ENCODE measurements around the gene SUPT3H.
"Not testable (repeated sequence)": the region's sequence is repeated elsewhere in the genome, so short reads cannot be mapped to it uniquely, and the experiment has no call there.

Gene SUPT3H

DNA sequence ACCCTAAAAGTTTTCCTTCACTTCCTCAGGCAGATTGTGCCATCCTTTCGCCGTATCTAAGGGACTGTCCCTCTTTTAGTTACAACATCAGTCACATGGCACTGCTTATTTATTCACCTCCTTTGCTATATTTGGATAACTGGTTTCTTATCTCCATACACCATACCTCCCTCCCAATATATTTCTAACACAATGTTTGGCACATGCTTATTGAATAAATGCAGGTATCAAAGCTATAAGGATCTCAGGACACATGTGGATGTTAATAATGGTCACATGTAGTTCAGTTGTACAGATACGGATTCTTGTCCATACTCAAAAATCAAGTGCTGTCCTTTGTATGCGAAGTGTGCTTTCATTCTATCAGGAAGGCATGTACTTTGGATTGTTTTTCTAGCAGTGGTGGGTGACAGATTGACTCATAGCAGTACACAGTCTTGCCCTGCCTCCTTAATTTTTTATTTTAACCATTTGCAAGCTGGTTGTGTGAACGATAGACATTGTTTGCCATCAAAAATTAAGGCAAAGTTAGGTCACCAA is 456.7 kb downstream of the SUPT3H start:
- Histone ChIP-seq H3K9ac (ENCODE audit: low read depth, low read length) (no peak overlapping the region), H3K9me3 (ENCODE audit: control insufficient read depth, insufficient read depth, low read length) (no peaks in the 10 kb centered on the region), H3K4me1 (ENCODE audit: control insufficient read depth, insufficient read depth, low read length) (no peaks in the 10 kb centered on the region), H3K4me3 (ENCODE audit: low read depth, low read length) (no peak overlapping the region), H3K36me3 (ENCODE audit: control insufficient read depth, insufficient read depth, low read length) (no peaks in the 10 kb centered on the region), H3K27me3 (ENCODE audit: control insufficient read depth, insufficient read depth, low read length) (no peaks in the 10 kb centered on the region)

DNA sequence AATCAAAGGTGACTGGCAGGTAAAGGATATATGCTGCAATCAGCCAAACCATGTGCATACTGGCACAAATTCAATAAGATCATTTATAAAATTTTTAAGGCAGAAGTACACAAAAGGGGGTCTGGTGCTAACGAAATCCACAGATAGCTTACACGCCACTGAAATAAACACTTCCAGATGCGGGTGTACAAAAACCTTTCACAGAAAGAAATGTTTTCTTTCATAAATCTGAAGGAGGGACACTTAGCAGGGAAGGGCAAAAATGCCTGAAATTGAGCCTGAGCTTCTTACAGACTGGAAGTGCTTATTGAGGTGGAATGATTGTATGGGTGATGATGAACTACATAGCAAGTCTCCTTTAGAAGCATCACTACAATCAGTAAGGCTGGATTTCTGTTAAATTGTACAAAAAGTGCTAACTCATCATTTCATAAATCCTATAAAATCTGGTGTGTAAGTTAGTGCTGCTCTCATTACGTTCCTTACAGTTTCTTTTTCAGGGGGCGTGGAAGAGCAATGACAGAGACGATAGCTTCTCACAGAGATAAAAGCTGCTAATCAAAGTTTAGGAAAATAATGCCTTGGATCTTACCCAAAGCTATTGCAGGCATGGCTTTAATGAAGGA is 458.9 kb downstream of the SUPT3H start:
- Histone ChIP-seq H3K4me3 (ENCODE audit: low read depth, low read length) (no peak overlapping the region), H3K9me3 (ENCODE audit: control insufficient read depth, insufficient read depth, low read length) (no peaks in the 10 kb centered on the region), H3K27me3 (ENCODE audit: control insufficient read depth, insufficient read depth, low read length) (no peaks in the 10 kb centered on the region), H3K36me3 (ENCODE audit: control insufficient read depth, insufficient read depth, low read length) (no peaks in the 10 kb centered on the region), H3K9ac (ENCODE audit: low read depth, low read length) (no peak overlapping the region), H3K4me1 (ENCODE audit: control insufficient read depth, insufficient read depth, low read length) (no peaks in the 10 kb centered on the region)

DNA sequence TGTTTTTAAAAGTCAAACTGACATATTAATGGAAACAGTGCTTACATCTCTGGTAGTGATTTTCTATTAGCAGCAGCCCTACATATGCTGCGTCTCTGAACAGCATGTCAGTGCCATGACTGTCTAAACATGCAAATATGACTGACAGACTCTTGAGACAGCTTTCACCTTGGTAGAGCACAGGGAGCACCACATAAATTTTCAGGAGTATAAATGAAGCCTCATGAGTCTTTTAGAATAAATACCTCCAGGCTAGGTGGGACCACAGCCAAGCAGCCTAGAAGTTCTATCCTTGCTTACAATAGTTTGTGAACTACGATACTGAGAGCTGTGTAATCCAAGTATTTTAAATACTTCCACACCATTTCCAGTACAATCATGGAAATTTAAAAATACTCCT is 460.3 kb downstream of the SUPT3H start:
- Histone ChIP-seq H3K9ac (ENCODE audit: low read depth, low read length) (no peak overlapping the region), H3K27me3 (ENCODE audit: control insufficient read depth, insufficient read depth, low read length) (no peaks in the 10 kb centered on the region), H3K4me1 (ENCODE audit: control insufficient read depth, insufficient read depth, low read length) (no peaks in the 10 kb centered on the region), H3K9me3 (ENCODE audit: control insufficient read depth, insufficient read depth, low read length) (no peaks in the 10 kb centered on the region), H3K4me3 (ENCODE audit: low read depth, low read length) (no peak overlapping the region), H3K36me3 (ENCODE audit: control insufficient read depth, insufficient read depth, low read length) (no peaks in the 10 kb centered on the region)

DNA sequence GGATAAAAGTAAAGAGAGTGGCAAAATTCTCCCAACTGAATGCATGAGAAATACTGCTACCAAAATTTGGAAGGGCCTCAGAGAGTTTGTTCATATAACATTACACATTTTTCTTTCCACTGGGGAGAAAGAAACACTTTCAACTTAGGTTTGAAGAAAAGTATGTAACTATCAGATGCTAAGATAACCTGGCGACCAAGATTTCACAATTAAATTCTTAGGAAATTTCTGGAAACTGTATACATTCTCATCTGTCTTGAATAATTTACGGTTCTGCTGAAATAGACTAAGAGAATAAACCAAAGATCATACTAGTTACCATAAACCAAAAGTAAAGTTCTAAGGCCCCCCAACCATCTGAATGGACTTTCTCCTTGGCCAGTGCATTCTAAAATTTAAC is 462.6 kb downstream of the SUPT3H start:
- no peaks in the 10 kb centered on the region for H3K27me3 ChIP-seq (ENCODE audit: control insufficient read depth, insufficient read depth, low read length)
- no peaks in the 10 kb centered on the region for H3K9me3 ChIP-seq (ENCODE audit: control insufficient read depth, insufficient read depth, low read length)
- H3K4me3 ChIP-seq (ENCODE audit: low read depth, low read length): no peak overlapping the region
- H3K4me1 ChIP-seq (ENCODE audit: control insufficient read depth, insufficient read depth, low read length): no peaks in the 10 kb centered on the region
- no peaks in the 10 kb centered on the region for H3K36me3 ChIP-seq (ENCODE audit: control insufficient read depth, insufficient read depth, low read length)
- no peak overlapping the region for H3K9ac ChIP-seq (ENCODE audit: low read depth, low read length)

DNA sequence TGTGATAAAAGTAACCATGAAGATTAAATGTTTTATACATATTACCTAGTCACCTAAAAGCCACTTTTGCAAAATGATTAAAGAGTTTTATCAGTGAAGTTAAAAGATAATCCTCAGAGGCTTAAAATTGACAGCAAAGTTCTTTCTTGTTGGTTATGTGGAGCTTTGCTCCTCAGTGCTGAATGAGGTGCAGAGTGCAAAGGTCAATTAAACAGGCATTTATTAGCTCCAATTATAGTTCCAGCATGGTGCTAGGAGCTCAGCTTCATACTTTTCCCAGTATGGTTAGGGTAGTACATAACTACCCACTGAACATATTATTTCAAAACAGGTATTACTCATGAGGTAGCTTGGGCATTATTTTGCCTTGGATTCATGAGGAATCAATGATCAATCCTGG is 463.6 kb downstream of the SUPT3H start:
- H3K4me3 ChIP-seq (ENCODE audit: low read depth, low read length): no peak overlapping the region
- no peaks in the 10 kb centered on the region for H3K9me3 ChIP-seq (ENCODE audit: control insufficient read depth, insufficient read depth, low read length)
- H3K27me3 ChIP-seq (ENCODE audit: control insufficient read depth, insufficient read depth, low read length): no peaks in the 10 kb centered on the region
- H3K4me1 ChIP-seq (ENCODE audit: control insufficient read depth, insufficient read depth, low read length): no peaks in the 10 kb centered on the region
- H3K36me3 ChIP-seq (ENCODE audit: control insufficient read depth, insufficient read depth, low read length): no peaks in the 10 kb centered on the region
- no peak overlapping the region for H3K9ac ChIP-seq (ENCODE audit: low read depth, low read length)

DNA sequence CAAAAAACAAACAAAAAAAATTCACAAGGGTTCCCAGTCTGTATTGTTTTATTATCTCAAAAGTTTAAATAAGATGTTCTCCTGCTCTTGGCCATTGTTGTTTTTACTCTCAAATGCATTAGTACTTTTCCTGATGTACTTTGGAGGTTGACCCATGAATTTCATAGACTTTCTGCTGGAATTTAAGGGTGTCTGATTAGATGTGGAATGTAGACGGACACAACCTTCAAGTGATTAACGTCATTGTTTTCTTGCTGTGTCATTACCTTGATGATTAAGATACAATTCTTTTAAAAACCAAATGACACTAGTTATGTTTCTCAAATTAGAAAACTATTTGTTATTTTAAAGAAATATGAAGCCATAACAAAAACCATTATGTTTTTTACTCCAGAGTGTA is 471.0 kb downstream of the SUPT3H start:
- no peaks in the 10 kb centered on the region for H3K36me3 ChIP-seq (ENCODE audit: control insufficient read depth, insufficient read depth, low read length)
- no peaks in the 10 kb centered on the region for H3K27me3 ChIP-seq (ENCODE audit: control insufficient read depth, insufficient read depth, low read length)
- no peak overlapping the region for H3K9ac ChIP-seq (ENCODE audit: low read depth, low read length)
- no peaks in the 10 kb centered on the region for H3K4me1 ChIP-seq (ENCODE audit: control insufficient read depth, insufficient read depth, low read length)
- H3K9me3 ChIP-seq (ENCODE audit: control insufficient read depth, insufficient read depth, low read length): no peaks in the 10 kb centered on the region
- no peak overlapping the region for H3K4me3 ChIP-seq (ENCODE audit: low read depth, low read length)

DNA sequence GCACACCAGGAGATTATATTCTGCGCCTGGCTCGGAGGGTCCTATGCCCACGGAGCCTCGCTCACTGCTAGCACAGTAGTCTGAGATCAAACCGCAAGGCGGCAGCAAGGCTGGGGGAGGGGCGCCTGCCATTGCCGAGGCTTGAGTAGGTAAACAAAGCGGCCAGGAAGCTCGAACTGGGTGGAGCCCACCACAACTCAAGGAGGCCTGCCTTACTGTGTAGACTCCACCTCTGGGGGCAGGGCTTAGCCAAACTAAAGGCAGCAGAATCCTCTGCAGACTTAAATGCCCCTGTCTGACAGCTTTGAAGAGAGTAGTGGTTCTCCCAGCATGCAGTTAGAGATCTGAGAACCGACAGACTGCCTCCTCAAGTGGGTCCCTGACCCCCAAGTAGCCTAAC is 477.4 kb downstream of the SUPT3H start:
- H3K9me3 ChIP-seq (ENCODE audit: control insufficient read depth, insufficient read depth, low read length); H3K27me3 ChIP-seq (ENCODE audit: control insufficient read depth, insufficient read depth, low read length): not testable (repeated sequence)

DNA sequence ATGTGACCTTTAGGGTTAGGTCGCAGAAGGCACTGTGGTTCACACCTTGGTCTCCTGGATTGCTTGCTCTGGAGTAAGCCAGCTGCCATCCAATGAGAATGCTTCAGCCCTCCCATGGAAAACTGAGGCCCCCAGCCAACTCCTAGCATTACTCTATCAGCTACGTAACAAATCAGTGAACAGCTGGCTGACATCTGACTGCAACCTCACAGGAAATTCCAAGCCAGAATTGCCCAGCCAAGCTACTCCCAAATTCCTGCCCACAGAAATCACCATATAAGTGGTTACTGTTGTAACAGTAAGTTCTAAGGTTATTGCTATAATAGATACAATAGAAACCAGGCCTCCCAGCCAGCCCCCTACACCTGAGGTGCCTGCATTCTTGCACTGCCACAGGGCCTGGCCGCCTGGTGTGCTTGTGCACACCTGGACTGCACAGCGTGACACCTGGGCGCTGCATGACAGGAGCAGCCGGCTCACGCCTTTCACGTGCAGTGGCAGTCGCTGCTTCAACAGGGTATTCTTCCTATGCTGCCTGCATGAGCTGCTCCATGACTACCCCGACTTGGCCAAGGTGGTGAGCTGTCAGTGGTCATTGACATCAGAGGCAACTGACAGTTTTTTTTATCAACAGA is 479.3 kb downstream of the SUPT3H start:
- Histone ChIP-seq H3K27me3 (ENCODE audit: control insufficient read depth, insufficient read depth, low read length) (no peaks in the 10 kb centered on the region), H3K4me3 (ENCODE audit: low read depth, low read length) (no peak overlapping the region), H3K9ac (ENCODE audit: low read depth, low read length) (no peak overlapping the region), H3K4me1 (ENCODE audit: control insufficient read depth, insufficient read depth, low read length) (no peaks in the 10 kb centered on the region), H3K36me3 (ENCODE audit: control insufficient read depth, insufficient read depth, low read length) (no peaks in the 10 kb centered on the region), H3K9me3 (ENCODE audit: control insufficient read depth, insufficient read depth, low read length) (no peaks in the 10 kb centered on the region)

More for the DNA sequence above, 477.4 kb downstream of the SUPT3H start:
- not testable (repeated sequence) for H3K4me3 ChIP-seq (ENCODE audit: low read depth, low read length); H3K4me1 ChIP-seq (ENCODE audit: control insufficient read depth, insufficient read depth, low read length); H3K9ac ChIP-seq (ENCODE audit: low read depth, low read length); H3K36me3 ChIP-seq (ENCODE audit: control insufficient read depth, insufficient read depth, low read length)

DNA sequence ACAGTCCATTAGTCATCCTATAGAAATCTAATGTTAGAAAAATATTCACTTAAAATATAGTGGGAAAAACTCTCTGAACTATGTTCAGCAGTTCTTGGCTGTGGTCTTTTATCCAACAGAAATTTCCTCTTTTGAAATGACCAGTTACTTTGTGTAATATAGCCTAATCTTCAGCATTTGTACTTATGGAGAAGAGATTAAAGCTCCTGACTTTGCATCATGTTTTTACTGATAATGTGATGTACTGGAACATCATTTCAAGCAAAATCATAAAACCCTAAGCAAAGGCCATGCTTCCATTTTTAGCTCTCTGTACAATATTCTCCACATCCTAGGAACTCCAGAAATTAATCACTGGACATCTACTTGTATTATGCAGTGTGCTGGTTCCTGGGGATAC is 480.4 kb downstream of the SUPT3H start:
- Histone ChIP-seq H3K36me3 (ENCODE audit: control insufficient read depth, insufficient read depth, low read length) (no peaks in the 10 kb centered on the region), H3K9me3 (ENCODE audit: control insufficient read depth, insufficient read depth, low read length) (no peaks in the 10 kb centered on the region), H3K9ac (ENCODE audit: low read depth, low read length) (no peak overlapping the region), H3K27me3 (ENCODE audit: control insufficient read depth, insufficient read depth, low read length) (no peaks in the 10 kb centered on the region), H3K4me1 (ENCODE audit: control insufficient read depth, insufficient read depth, low read length) (no peaks in the 10 kb centered on the region), H3K4me3 (ENCODE audit: low read depth, low read length) (no peak overlapping the region)

DNA sequence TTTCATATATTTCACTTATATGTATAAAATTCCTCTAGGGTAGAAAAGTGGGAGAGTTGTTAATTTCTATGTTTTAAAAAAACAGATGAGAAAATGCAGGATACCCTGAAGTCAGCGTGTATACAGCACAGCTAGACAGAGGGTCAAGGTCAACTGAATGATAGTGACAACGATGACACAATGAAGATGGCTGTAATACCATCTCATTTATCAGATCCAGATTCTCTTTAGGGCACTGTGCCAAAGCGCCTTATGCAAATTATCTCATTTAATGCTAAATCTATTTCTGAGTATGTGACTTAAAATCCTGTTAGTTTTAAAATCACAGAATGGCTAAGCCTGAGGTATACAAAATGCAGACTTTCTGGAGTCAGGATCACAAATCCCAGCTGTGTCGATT is 481.0 kb downstream of the SUPT3H start:
- Histone ChIP-seq H3K27me3 (ENCODE audit: control insufficient read depth, insufficient read depth, low read length) (no peaks in the 10 kb centered on the region), H3K9me3 (ENCODE audit: control insufficient read depth, insufficient read depth, low read length) (no peaks in the 10 kb centered on the region), H3K9ac (ENCODE audit: low read depth, low read length) (no peak overlapping the region), H3K4me3 (ENCODE audit: low read depth, low read length) (no peak overlapping the region), H3K36me3 (ENCODE audit: control insufficient read depth, insufficient read depth, low read length) (no peaks in the 10 kb centered on the region), H3K4me1 (ENCODE audit: control insufficient read depth, insufficient read depth, low read length) (no peaks in the 10 kb centered on the region)

DNA sequence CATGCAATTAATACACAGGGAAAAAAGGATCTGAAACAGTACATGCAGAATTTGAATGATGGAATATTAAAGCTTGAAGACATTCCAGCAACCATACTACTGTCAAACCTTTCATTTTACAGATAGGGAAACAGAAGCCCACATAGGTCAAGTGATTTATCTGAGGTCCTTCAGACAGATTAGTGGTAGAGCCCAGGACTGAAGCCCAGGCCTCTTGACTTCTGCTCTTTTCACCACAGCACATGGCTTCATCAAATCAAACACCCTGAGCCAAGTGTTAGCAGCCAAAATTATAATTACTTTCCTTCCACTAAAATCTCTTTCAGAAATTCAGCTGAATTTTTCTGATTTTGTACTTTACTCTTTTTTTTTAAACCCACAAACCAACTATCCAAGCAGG is 485.2 kb downstream of the SUPT3H start:
- Histone ChIP-seq H3K4me1 (ENCODE audit: control insufficient read depth, insufficient read depth, low read length) (no peaks in the 10 kb centered on the region), H3K9ac (ENCODE audit: low read depth, low read length) (no peak overlapping the region)

DNA sequence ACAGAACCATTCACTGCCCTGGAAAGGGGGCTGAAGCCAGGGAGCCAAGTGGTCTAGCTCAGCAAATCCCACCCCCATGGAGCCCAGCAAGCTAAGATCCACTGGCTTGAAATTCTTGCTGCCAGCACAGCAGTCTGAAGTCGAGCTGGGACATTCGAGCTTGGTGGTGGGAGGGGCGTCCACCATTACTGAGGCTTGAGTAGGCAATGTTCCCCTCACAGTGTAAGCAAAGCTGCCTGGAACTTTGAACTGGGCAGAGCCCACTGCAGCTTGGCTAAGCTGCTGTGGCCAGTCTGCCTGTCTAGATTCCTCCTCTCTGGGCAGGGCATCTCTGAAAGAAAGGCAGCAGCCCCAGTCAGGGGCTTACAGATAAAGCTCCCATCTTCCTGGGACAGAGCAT is 498.7 kb downstream of the SUPT3H start:
- not testable (repeated sequence) for H3K36me3 ChIP-seq (ENCODE audit: control insufficient read depth, insufficient read depth, low read length); H3K4me3 ChIP-seq (ENCODE audit: low read depth, low read length); H3K9me3 ChIP-seq (ENCODE audit: control insufficient read depth, insufficient read depth, low read length); H3K4me1 ChIP-seq (ENCODE audit: control insufficient read depth, insufficient read depth, low read length); H3K9ac ChIP-seq (ENCODE audit: low read depth, low read length); H3K27me3 ChIP-seq (ENCODE audit: control insufficient read depth, insufficient read depth, low read length)

More for the DNA sequence above, 485.2 kb downstream of the SUPT3H start:
- H3K9me3 ChIP-seq (ENCODE audit: control insufficient read depth, insufficient read depth, low read length): no peaks in the 10 kb centered on the region
- H3K27me3 ChIP-seq (ENCODE audit: control insufficient read depth, insufficient read depth, low read length): no peaks in the 10 kb centered on the region
- H3K4me3 ChIP-seq (ENCODE audit: low read depth, low read length): no peak overlapping the region
- no peaks in the 10 kb centered on the region for H3K36me3 ChIP-seq (ENCODE audit: control insufficient read depth, insufficient read depth, low read length)

All from iPS-15b (cell line).